ENCODE results near the gene CDH13. TPM values are rescaled to one million over a fixed set of nuclear protein-coding genes. Genes with fewer than 3 reads are reported as not detected.
A peak's percentile ranks its signal among the peaks of the same experiment; 100 is the strongest.

Gene CDH13
- total RNA-seq, 1 donor from 2014 or later, result 81.1 TPM

DNA sequence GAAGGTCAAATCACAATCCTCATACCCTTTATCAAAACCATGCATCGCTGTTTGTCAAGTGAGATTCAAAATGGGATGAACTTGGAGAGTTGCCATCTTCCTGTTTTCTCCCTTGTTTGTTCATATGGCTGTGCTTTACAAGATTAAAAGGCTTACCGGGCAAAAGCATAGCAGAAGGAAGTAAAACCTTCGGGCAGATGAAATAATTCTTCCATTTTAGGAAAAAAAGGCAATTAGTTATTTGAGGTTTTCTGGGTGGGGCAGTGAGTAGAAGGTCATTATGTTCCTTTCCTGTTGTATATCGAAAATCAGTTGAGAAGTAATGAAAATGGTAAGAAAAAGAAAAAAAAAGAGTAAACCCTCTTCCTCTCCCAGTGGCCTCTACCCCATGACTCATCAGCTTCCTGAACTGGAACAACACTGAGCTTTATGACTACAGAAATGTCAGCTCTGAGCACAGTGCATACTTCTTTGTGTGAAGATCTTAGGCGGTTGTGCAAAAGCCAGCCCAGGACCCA, 369.2 kb downstream of the CDH13 start:
- Mint-ChIP-seq H3K27ac (ENCODE audit: unreplicated experiment) (no peak overlapping the region), H3K36me3 (ENCODE audit: unreplicated experiment) (no peaks in the 10 kb centered on the region), H3K27me3 (ENCODE audit: unreplicated experiment) (peaks cover 5% of the 10 kb centered on the region), H3K4me3 (ENCODE audit: unreplicated experiment) (no peak overlapping the region), H3K9me3 (ENCODE audit: unreplicated experiment) (peaks cover 6% of the 10 kb centered on the region), H3K4me1 (ENCODE audit: low read depth, unreplicated experiment) (peaks cover 40% of the 10 kb centered on the region)
- DNase-seq, result no peak
- TF ChIP-seq, protein P1, sequence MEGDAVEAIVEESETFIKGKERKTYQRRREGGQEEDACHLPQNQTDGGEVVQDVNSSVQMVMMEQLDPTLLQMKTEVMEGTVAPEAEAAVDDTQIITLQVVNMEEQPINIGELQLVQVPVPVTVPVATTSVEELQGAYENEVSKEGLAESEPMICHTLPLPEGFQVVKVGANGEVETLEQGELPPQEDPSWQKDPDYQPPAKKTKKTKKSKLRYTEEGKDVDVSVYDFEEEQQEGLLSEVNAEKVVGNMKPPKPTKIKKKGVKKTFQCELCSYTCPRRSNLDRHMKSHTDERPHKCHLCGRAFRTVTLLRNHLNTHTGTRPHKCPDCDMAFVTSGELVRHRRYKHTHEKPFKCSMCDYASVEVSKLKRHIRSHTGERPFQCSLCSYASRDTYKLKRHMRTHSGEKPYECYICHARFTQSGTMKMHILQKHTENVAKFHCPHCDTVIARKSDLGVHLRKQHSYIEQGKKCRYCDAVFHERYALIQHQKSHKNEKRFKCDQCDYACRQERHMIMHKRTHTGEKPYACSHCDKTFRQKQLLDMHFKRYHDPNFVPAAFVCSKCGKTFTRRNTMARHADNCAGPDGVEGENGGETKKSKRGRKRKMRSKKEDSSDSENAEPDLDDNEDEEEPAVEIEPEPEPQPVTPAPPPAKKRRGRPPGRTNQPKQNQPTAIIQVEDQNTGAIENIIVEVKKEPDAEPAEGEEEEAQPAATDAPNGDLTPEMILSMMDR (IDR thresholded peaks at IDR 0.05; ENCODE audit: partially characterized antibody, unreplicated experiment), result no peak

GRCh38 chr16:82996814-82997213, 370.0 kb downstream of the CDH13 start:
- TF ChIP-seq, protein P1 (IDR thresholded peaks at IDR 0.05; ENCODE audit: partially characterized antibody, unreplicated experiment), result no peak
- Mint-ChIP-seq H3K4me1 (ENCODE audit: low read depth, unreplicated experiment) (peaks cover 40% of the 10 kb centered on the region), H3K9me3 (ENCODE audit: unreplicated experiment) (peaks cover 6% of the 10 kb centered on the region), H3K36me3 (ENCODE audit: unreplicated experiment) (no peaks in the 10 kb centered on the region), H3K27ac (ENCODE audit: unreplicated experiment) (no peak overlapping the region), H3K27me3 (ENCODE audit: unreplicated experiment) (peaks cover 5% of the 10 kb centered on the region), H3K4me3 (ENCODE audit: unreplicated experiment) (no peak overlapping the region)
- no peak for DNase-seq

- peaks cover 19% of the 10 kb centered on the region for H3K4me1 Mint-ChIP-seq (ENCODE audit: low read depth, unreplicated experiment)
- H3K4me3 Mint-ChIP-seq (ENCODE audit: unreplicated experiment), result no peak overlapping the region
- TF ChIP-seq, protein P1 (IDR thresholded peaks at IDR 0.05; ENCODE audit: partially characterized antibody, unreplicated experiment), result no peak
- no peaks in the 10 kb centered on the region for H3K9me3 Mint-ChIP-seq (ENCODE audit: unreplicated experiment)
- no peaks in the 10 kb centered on the region for H3K36me3 Mint-ChIP-seq (ENCODE audit: unreplicated experiment)
- H3K27ac Mint-ChIP-seq (ENCODE audit: unreplicated experiment), result peak overlapping the region; percentile 69
- H3K27me3 Mint-ChIP-seq (ENCODE audit: unreplicated experiment), result no peaks in the 10 kb centered on the region
- DNase-seq, result peak; percentile 50
Observed at GRCh38 chr16:82999711-83000110, 372.9 kb downstream of the CDH13 start.

GRCh38 chr16:83002351-83003334, 375.9 kb downstream of the CDH13 start:
- H3K4me1 Mint-ChIP-seq (ENCODE audit: low read depth, unreplicated experiment), result peaks cover 15% of the 10 kb centered on the region
- no peak overlapping the region for H3K4me3 Mint-ChIP-seq (ENCODE audit: unreplicated experiment)
- no peaks in the 10 kb centered on the region for H3K36me3 Mint-ChIP-seq (ENCODE audit: unreplicated experiment)
- no peak overlapping the region for H3K27ac Mint-ChIP-seq (ENCODE audit: unreplicated experiment)
- TF ChIP-seq, protein P1 (IDR thresholded peaks at IDR 0.05; ENCODE audit: partially characterized antibody, unreplicated experiment), result no peak
- H3K9me3 Mint-ChIP-seq (ENCODE audit: unreplicated experiment), result no peaks in the 10 kb centered on the region
- H3K27me3 Mint-ChIP-seq (ENCODE audit: unreplicated experiment), result no peaks in the 10 kb centered on the region
- no peak for DNase-seq
